GM12878 (cell line): ENCODE data around the gene ADAMTS13. TPM values are rescaled to one million over a fixed set of nuclear protein-coding genes. Genes with fewer than 3 reads are reported as not detected.

Experiments
- ATAC-seq: fragments of 200-7000 bp; cut with Tn5 transposase; 3 replicates; pipeline ENCODE4 v1.9.1; 2020; ENCODE audit warnings: mild to moderate bottlenecking, moderate library complexity
- BruUV-seq: library from RNA; stranded (reverse); fragments of 400-500 nt; replicated peaks from 2 replicates; lab custom pipeline; 2021; lab: Mats Ljungman, UMichigan
- CTCF ChIA-PET: fragments of 300-600 bp; sonication (Branson Sonifier 250); formaldehyde crosslinking; extraction: SDS; loops from one replicate; lab custom pipeline; 2021; ENCODE audit warnings: inconsistent platforms; lab: Yijun Ruan, JAX
- POLR2A ChIA-PET: fragments of 350-600 bp; formaldehyde crosslinking; extraction: SDS; loops from one replicate; lab custom pipeline; 2021; ENCODE audit warnings: inconsistent platforms; lab: Charles Lee
- RAD21 ChIA-PET: fragments of 300-600 bp; sonication (Branson Sonifier 250); formaldehyde crosslinking; loops from one replicate; lab custom pipeline; 2023; ENCODE audit warnings: antibody characterized with exemption; ENCODE audit not compliant: unreplicated experiment; lab: Charles Lee
- SMC1A ChIA-PET: fragments of 300-600 bp; sonication (Branson Sonifier 250); formaldehyde crosslinking; loops from one replicate; lab custom pipeline; 2023; ENCODE audit not compliant: unreplicated experiment, uncharacterized antibody; lab: Charles Lee
- DNase-seq: peaks from one replicate; pipeline ENCODE4 v3.0.0-alpha.2; 2011; ENCODE audit warnings: low read depth, low spot score
- FAIRE-seq: peaks from 3 replicates; lab custom pipeline; 2011; peaks lifted over from hg19 to GRCh38; lab: Jason Lieb, UNC
- H2AFZ ChIP-seq: 2 replicates; pipeline ENCODE4 v1.6.0; 2011; ENCODE audit warnings: low read depth, low read length, control low read depth; ENCODE audit not compliant: control insufficient read depth
- H3K27ac ChIP-seq: 2 replicates; pipeline ENCODE4 v1.5.1; 2011; ENCODE audit warnings: control low read depth; ENCODE audit not compliant: control insufficient read depth, insufficient read depth
- H3K27me3 ChIP-seq, 2 experiments: replicated peaks in 1 of 2; 2 replicates each; pipeline versions ENCODE4 v1.6.0 to v1.6.1; 2011; ENCODE audit warnings: low read length in 1 of 2; ENCODE audit not compliant: control insufficient read depth in 2 of 2, insufficient read depth in 2 of 2
- H3K36me3 ChIP-seq, 2 experiments: 2 replicates each; pipeline ENCODE4 v1.5.1; 2011; ENCODE audit warnings: low read length in 1 of 2; ENCODE audit not compliant: control insufficient read depth in 2 of 2, insufficient read depth in 2 of 2
- H3K4me1 ChIP-seq: 2 replicates; pipeline ENCODE4 v1.6.1; 2011; ENCODE audit warnings: mild to moderate bottlenecking, low read length, moderate library complexity, mixed read lengths; ENCODE audit not compliant: control insufficient read depth, insufficient read depth
- H3K4me2 ChIP-seq: 2 replicates; pipeline ENCODE4 v1.6.0; 2011; ENCODE audit warnings: control low read depth; ENCODE audit not compliant: control insufficient read depth, insufficient read depth
- H3K4me3 ChIP-seq: fragments of 200-600 bp; sonication (generic); 2 replicates; pipeline ENCODE4 v1.5.1; 2016
- H3K79me2 ChIP-seq: 2 replicates; pipeline ENCODE4 v1.6.0; 2011; ENCODE audit warnings: low read length; ENCODE audit not compliant: control insufficient read depth, insufficient read depth
- H3K9ac ChIP-seq: 2 replicates; pipeline ENCODE4 v1.8.0; 2011; ENCODE audit warnings: low read length, control low read depth, mixed read lengths; ENCODE audit not compliant: control insufficient read depth, insufficient read depth
- H3K9me3 ChIP-seq: replicated peaks from 3 replicates; pipeline ENCODE4 v1.5.1; 2011; ENCODE audit warnings: mild to moderate bottlenecking, low read length; ENCODE audit not compliant: control insufficient read depth, insufficient read depth
- H4K20me1 ChIP-seq: 2 replicates; pipeline ENCODE4 v1.6.0; 2011; ENCODE audit not compliant: control insufficient read depth, insufficient read depth
- BCL11A ChIP-seq: IDR thresholded peaks from 2 replicates; pipeline ENCODE4 v1.6.1; 2011; ENCODE audit warnings: low read depth, low read length
- BHLHE40 ChIP-seq, 2 experiments: fragments of 450-650 bp in 1 of 2; IDR thresholded peaks; 2 replicates each; pipeline ENCODE4 v1.6.1; 2011 to 2017; ENCODE audit warnings: low read depth in 2 of 2, borderline replicate concordance in 1 of 2, improper control_type of control experiment in 1 of 2, low read length in 1 of 2, mild to moderate bottlenecking in 1 of 2
- CREB1 ChIP-seq: IDR thresholded peaks from 2 replicates; pipeline ENCODE4 v1.6.1; 2012; ENCODE audit warnings: low read depth, mild to moderate bottlenecking, inconsistent platforms
- CREM ChIP-seq: IDR thresholded peaks from 2 replicates; pipeline ENCODE4 v1.6.1; 2014; ENCODE audit warnings: antibody characterized with exemption, low read depth
- IKZF2 ChIP-seq, 2 experiments: fragments of 450-650 bp; IDR thresholded peaks; 2 replicates each; pipeline ENCODE4 v1.6.1; 2017; ENCODE audit warnings: mild to moderate bottlenecking in 2 of 2, moderate library complexity in 2 of 2
- IRF4 ChIP-seq: IDR thresholded peaks from 2 replicates; pipeline ENCODE4 v1.6.1; 2011; ENCODE audit warnings: low read depth, low read length
- NR2C2 ChIP-seq: IDR thresholded peaks from 2 replicates; pipeline ENCODE4 v1.6.1; 2011; ENCODE audit warnings: borderline replicate concordance, low read depth; ENCODE audit not compliant: control insufficient read depth, insufficient read length
- YY1 ChIP-seq: IDR thresholded peaks from 2 replicates; pipeline ENCODE4 v1.6.1; 2011; ENCODE audit warnings: low read depth, mild to moderate bottlenecking, low read length
- ZNF217 ChIP-seq: fragments of 450-650 bp; IDR thresholded peaks from 2 replicates; pipeline ENCODE4 v1.6.1; 2017; ENCODE audit warnings: antibody characterized with exemption, mild to moderate bottlenecking
- ZSCAN29 ChIP-seq: fragments of 450-650 bp; IDR thresholded peaks from 2 replicates; pipeline ENCODE4 v1.6.1; 2017; ENCODE audit warnings: mild to moderate bottlenecking, moderate library complexity
- WGBS: methylation state at CpG from one replicate; pipeline ENCODE4 v1.1.6; 2016; ENCODE audit warnings: low lambda C conversion rate; ENCODE audit not compliant: insufficient replicate concordance, insufficient coverage; ENCODE audit errors: missing lambda C conversion rate; 5-methylcytosine and 5-hydroxymethylcytosine counted together
- in situ Hi-C: fragments of 300-500 bp; cut with MboI; formaldehyde crosslinking; loops from 9 replicates; pipeline ENCODE4 v1.14.3; 2018; ENCODE audit warnings: mixed read lengths
- intact Hi-C: fragments of 100-400 bp; cut with micrococcal nuclease; formaldehyde crosslinking; loops from one replicate; pipeline ENCODE4 v1.14.2; 2022; ENCODE audit not compliant: unreplicated experiment
- polyA plus RNA-seq, 11 experiments: library from polyadenylated mRNA; depleted of rRNA in 4 of 11; unstranded in 6 of 11; stranded (reverse) in 5 of 11; fragments of >200 nt; fragmentation: Nextera tagmentation in 4 of 11; fragmentation: Illumina TruSeq in 1 of 11; extraction: Ambion mirVana in 4 of 11; extraction: Trizol in 1 of 11; gene quantifications; 1 replicate in 1 of 11; 2 replicates in 10 of 11; pipeline versions ENCODE4 v1.2.1 to v1.2.3, GENCODE V29; 2011 to 2016; ENCODE audit warnings: inconsistent platforms in 2 of 11, missing spikeins in 2 of 11, low read depth in 1 of 11
- total RNA-seq, 4 experiments: library from RNA; depleted of rRNA in 3 of 4; stranded (reverse); fragments of >200 nt in 3 of 4; fragmentation: Illumina TruSeq in 1 of 4; extraction: Trizol in 1 of 4; gene quantifications; 2 replicates each; pipeline versions ENCODE4 v1.2.1 to v1.2.3, GENCODE V29; 2013 to 2021
- TF ChIP-seq, protein P1 (sequence below): IDR thresholded peaks from 2 replicates; pipeline ENCODE4 v1.6.1; 2011; ENCODE audit warnings: mild to moderate bottlenecking, low read depth, low read length, moderate library complexity; ENCODE audit not compliant: insufficient replicate concordance
- TF ChIP-seq, protein P2 (sequence below): IDR thresholded peaks from 2 replicates; pipeline ENCODE4 v1.6.1; 2012; ENCODE audit warnings: improper control_type of control experiment, low read depth, low read length; ENCODE audit not compliant: insufficient replicate concordance
- TF ChIP-seq, protein P3 (sequence below): fragments of 450-650 bp; IDR thresholded peaks from 2 replicates; pipeline ENCODE4 v1.6.1; 2016; ENCODE audit warnings: mild to moderate bottlenecking

ADAMTS13 gene
- total and polyA plus RNA-seq, 10 of the 15 experiments (the other 5 are each of a cell fraction or from before 2014, with no cell fraction given), result 0.08 to 2.4 (median 0.28) TPM

DNA sequence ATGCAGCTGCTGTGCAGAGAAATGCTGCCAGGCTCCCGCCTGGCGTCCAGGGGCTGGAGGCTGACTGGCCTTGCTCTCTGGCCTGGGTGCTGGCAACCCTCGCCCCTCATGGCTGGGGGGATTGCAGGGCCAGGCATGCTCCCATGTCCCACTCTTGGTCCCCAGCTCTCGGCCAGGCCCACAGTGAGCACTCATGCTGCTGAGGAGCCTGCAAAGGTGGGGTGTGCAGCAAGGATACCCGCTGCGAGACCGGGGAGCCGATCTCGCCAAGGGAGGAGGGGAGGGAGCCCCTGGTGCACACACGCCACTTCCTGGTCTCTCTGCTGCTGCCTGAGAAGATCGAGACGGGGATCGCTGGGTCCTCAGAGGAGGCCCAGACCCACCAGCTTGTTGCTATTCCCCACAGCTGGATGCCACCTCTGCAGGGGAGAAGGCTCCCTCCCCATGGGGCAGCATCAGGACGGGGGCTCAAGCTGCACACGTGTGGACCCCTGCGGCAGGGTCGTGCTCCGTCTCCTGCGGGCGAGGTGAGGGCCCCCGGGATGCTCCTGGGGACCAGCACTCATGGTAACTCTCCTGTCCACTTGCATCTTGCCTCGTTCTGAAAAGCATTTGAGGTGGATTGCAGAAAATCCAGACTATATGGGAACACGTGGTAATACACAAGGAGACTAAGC is 23.3 kb downstream of the ADAMTS13 start (continued):
- TF ChIP-seq, protein P1, sequence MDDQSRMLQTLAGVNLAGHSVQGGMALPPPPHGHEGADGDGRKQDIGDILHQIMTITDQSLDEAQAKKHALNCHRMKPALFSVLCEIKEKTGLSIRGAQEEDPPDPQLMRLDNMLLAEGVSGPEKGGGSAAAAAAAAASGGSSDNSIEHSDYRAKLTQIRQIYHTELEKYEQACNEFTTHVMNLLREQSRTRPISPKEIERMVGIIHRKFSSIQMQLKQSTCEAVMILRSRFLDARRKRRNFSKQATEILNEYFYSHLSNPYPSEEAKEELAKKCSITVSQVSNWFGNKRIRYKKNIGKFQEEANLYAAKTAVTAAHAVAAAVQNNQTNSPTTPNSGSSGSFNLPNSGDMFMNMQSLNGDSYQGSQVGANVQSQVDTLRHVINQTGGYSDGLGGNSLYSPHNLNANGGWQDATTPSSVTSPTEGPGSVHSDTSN, result no peak
- TF ChIP-seq NR2C2, result no peak
- TF ChIP-seq CREM, result no peak
- no peak for TF ChIP-seq IKZF2 (IDR thresholded peaks at IDR 0.05)

DNA sequence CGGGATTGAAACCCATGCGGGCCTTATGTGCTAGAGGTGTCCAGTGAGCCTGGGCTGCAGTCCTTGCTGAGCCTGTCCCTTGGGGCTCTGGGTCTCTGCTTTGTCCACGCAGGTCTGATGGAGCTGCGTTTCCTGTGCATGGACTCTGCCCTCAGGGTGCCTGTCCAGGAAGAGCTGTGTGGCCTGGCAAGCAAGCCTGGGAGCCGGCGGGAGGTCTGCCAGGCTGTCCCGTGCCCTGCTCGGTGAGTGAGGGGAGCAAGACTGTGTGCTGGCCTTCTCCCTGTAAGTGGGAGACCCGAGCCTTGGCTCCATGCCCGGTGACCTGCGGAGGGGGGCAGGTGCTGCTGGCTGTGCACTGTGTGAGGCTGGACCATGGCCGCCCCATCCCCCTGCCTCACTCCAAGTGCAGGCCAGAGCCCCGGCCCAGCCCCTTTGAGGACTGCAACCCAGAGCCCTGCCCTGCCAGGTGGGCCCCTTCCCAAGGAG is 26.4 kb downstream of the ADAMTS13 start:
- H3K4me2 ChIP-seq, result no peak overlapping the region
- in situ Hi-C loops, result no loop called here
- RAD21 ChIA-PET, result no interaction called here
- H3K27ac ChIP-seq, result no peak overlapping the region
- POLR2A ChIA-PET, result no interaction called here
- BruUV-seq, result no TSS peak
- H3K27me3 ChIP-seq, result peaks cover 0 to 2% of the 10 kb centered on the region in 2 experiments; a peak in 3 of 4 replicates
- intact Hi-C loops, result no loop called here
- H3K79me2 ChIP-seq, result no peaks in the 10 kb centered on the region
- TF ChIP-seq, protein P2, sequence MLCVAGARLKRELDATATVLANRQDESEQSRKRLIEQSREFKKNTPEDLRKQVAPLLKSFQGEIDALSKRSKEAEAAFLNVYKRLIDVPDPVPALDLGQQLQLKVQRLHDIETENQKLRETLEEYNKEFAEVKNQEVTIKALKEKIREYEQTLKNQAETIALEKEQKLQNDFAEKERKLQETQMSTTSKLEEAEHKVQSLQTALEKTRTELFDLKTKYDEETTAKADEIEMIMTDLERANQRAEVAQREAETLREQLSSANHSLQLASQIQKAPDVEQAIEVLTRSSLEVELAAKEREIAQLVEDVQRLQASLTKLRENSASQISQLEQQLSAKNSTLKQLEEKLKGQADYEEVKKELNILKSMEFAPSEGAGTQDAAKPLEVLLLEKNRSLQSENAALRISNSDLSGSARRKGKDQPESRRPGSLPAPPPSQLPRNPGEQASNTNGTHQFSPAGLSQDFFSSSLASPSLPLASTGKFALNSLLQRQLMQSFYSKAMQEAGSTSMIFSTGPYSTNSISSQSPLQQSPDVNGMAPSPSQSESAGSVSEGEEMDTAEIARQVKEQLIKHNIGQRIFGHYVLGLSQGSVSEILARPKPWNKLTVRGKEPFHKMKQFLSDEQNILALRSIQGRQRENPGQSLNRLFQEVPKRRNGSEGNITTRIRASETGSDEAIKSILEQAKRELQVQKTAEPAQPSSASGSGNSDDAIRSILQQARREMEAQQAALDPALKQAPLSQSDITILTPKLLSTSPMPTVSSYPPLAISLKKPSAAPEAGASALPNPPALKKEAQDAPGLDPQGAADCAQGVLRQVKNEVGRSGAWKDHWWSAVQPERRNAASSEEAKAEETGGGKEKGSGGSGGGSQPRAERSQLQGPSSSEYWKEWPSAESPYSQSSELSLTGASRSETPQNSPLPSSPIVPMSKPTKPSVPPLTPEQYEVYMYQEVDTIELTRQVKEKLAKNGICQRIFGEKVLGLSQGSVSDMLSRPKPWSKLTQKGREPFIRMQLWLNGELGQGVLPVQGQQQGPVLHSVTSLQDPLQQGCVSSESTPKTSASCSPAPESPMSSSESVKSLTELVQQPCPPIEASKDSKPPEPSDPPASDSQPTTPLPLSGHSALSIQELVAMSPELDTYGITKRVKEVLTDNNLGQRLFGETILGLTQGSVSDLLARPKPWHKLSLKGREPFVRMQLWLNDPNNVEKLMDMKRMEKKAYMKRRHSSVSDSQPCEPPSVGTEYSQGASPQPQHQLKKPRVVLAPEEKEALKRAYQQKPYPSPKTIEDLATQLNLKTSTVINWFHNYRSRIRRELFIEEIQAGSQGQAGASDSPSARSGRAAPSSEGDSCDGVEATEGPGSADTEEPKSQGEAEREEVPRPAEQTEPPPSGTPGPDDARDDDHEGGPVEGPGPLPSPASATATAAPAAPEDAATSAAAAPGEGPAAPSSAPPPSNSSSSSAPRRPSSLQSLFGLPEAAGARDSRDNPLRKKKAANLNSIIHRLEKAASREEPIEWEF, result no peak
- TF ChIP-seq ZSCAN29 (no peak), BCL11A (no peak), YY1 (no peak), CREB1 (no peak), IRF4 (no peak), ZNF217 (no peak), BHLHE40 (IDR thresholded peaks at IDR 0.05; ENCODE audit: borderline replicate concordance in 1 of 2, low read depth in 2 of 2, low read length in 1 of 2) (no peak)
- TF ChIP-seq, protein P3, sequence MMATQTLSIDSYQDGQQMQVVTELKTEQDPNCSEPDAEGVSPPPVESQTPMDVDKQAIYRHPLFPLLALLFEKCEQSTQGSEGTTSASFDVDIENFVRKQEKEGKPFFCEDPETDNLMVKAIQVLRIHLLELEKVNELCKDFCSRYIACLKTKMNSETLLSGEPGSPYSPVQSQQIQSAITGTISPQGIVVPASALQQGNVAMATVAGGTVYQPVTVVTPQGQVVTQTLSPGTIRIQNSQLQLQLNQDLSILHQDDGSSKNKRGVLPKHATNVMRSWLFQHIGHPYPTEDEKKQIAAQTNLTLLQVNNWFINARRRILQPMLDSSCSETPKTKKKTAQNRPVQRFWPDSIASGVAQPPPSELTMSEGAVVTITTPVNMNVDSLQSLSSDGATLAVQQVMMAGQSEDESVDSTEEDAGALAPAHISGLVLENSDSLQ, result no peak
- WGBS, result 55% methylated on average over 13 of the region's 13 CpGs
- no peaks in the 10 kb centered on the region for H3K9me3 ChIP-seq
- ATAC-seq (no peak), FAIRE-seq (no peak), DNase-seq (no peak)
- H3K4me3 ChIP-seq, result no peak overlapping the region
- H3K9ac ChIP-seq, result no peak overlapping the region
- H3K4me1 ChIP-seq, result no peaks in the 10 kb centered on the region
- no peaks in the 10 kb centered on the region for H4K20me1 ChIP-seq
- H3K36me3 ChIP-seq, result no peaks in the 10 kb centered on the region
- SMC1A ChIA-PET, result no interaction called here
- H2AFZ ChIP-seq, result no peak overlapping the region
- CTCF ChIA-PET, result no interaction called here
